Muscle of back (tissue), 11 donors: ENCODE results near the gene MAGOH. TPM values are rescaled to one million over a fixed set of nuclear protein-coding genes. Genes with fewer than 3 reads are reported as not detected.
"Not testable (repeated sequence)": the region's sequence is repeated elsewhere in the genome, so short reads cannot be mapped to it uniquely, and the experiment has no call there.

ENCODE experiments used
- DNase-seq, 3 donors: peaks; one replicate each; pipeline versions ENCODE4 v3.0.0 to v3.0.0-alpha.2; 2013
- polyA plus RNA-seq, 10 donors: library from polyadenylated mRNA; unstranded; fragments of 120-200 nt; gene quantifications; one replicate each; pipeline ENCODE4 v1.2.1, GENCODE V29; 2013; ENCODE audit not compliant: insufficient read length in 10 of 10

Gene MAGOH
- polyA plus RNA-seq, 10 donors: 40.0 to 64.8 (median 45.0) TPM

DNA sequence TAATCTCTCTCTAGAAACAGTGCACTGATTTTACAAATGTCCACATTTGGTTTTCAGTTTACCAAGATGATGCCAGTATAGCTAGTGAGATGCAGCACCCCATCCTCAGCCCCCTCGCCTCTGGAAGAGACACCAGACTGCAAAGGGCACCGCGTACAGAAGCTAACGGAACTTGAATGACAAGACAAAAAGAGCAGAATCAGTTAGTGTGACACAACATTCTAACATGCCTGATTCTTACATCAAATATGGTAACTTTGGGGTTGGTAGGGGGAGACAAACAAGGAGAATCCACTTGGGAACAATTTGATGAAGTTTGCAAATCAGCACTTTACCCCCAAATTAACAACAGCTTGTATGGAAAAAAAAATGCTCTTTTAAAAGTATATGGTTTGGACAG lies 4.1 kb upstream of the MAGOH start:
- DNase-seq: no peak

DNA sequence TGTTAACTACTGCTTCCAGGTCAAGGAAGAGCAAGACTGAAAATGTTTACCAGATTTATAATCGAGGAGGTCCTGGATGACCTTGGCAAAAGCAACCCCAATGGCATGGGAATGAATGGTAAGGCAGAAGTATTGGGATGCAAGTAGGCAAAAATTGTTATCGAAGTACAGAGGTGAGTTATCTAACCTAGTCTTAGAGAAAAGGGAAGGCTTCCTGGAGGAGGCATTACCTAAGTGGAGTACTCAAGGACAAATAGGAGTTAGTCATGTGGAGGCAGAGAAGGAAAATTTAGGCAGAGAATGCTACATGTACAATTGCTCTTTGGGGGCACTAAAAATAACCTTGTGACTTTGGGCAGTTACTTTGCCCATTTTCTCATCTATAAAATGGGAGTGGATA lies 3.5 kb upstream of the MAGOH start:
- DNase-seq: no peak

DNA sequence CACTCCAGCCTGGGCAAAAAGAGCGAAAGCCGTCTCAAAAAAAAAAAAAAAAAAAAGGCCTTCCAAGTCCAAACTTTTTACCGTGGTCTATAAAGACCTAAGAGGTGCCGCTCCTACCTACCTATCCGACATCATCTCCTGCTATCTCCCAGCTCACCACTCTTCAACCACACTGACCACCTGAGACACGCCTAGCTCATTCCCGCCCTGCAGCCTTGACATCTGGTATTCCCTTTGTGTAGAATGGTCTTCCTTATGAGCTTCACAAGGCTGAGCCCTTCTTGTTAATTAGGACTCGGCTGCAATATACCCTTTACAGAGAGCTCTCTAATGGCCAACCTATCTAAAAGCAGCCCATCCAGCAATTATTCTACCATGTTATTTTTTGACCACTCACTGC lies 680 bp downstream of the MAGOH start:
- no peak for DNase-seq

DNA sequence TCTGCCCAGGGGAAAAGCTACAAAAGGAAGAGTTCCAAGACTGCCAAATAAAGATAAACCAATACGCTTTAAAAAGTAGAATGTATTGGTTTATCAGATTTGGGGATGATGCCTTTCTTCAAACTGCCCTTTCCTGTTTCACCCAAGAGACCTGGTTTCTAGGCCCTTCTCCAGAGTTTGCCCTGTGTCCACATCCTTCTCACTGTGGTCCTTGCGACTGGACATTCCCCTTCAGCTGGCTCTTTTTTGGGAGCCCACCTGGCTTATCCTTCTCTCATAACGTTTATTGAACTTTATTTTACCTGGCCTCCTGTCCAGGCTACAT lies 17.4 kb downstream of the MAGOH start:
- no peak for DNase-seq

DNA sequence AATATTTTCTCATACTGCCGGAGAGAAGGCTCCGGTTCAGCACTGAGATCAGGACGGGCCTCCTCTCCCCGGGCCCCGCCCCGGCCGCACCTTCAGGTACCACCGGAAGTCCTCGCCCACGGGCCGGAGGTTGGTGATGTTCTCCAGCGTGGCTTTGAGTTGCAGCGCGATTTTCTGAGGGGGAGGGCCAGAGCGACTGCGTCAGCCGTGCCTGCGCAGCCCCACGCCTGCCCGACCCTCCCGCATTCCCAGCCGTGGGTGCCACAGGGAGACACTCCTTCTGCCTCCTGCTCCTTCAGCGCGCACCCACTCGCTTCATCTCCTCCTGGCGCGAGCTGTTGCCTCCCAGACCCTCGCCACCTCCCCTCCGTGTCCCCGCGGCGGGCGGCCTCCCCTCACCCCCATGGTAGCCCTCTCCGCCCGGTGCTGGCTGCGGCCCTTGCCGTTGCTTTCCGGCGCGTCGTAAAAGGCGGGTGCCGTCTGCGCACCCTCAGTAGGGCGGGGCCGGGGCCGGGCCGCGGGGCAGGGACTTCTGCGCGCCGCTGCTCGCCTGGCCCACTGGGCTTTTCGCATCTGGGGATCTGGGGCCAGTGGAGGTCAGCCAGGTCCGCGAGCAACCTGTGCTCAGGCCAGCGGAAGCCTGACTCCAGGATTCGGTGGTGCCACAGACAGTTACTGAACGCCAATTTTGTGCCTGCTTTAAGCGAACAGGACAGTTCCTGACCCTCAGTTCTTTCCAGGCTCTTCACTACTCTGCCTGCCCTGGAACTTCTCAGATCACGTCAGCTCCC lies 18.0 kb downstream of the MAGOH start, which contains the start of gene CZIB:
TSS of gene CZIB (minus strand) at position 464 of the 791 bp plus-strand sequence. CDS start at position 405, 59 bp downstream.
- DNase-seq: peak; percentile 89 to 99 (median 94)

DNA sequence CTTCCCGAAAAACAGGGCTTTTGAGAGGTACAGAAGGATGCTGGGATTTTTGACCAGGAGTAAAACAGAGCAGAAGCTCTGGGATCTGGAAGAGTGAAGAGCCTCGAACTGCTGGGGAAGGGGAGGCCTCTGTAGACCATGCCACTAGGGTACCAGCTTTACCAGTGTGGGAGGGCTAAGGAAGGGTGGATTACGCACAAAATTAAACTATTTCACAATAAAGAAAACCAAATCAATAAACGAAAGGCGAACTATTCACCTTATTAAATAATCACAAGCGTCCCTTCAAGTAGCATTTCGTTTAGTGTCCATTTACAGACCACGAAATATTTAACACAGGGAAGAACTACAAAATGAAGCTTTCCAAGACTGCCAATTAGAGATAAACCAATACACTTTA lies 18.6 kb downstream of the MAGOH start:
- DNase-seq: no peak

DNA sequence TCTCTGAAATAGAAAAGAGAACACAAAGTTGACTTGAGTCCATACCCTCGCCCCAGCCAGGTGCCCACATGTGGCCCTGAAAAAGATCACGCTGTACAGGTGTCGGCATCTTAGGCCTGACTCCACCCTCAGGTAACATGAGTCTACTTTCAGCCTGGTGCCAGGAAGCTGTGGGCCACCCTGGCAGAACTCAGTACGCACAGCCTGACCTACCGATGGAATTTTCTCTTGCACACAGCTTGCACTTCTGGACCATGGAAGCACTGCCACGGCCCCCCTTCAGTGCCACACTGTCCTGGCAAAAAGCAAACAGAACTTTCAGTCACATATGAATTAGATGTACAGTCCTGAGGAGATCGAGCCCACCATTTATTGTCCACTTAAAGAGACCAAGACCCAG lies 20.1 kb downstream of the MAGOH start:
- no peak for DNase-seq

DNA sequence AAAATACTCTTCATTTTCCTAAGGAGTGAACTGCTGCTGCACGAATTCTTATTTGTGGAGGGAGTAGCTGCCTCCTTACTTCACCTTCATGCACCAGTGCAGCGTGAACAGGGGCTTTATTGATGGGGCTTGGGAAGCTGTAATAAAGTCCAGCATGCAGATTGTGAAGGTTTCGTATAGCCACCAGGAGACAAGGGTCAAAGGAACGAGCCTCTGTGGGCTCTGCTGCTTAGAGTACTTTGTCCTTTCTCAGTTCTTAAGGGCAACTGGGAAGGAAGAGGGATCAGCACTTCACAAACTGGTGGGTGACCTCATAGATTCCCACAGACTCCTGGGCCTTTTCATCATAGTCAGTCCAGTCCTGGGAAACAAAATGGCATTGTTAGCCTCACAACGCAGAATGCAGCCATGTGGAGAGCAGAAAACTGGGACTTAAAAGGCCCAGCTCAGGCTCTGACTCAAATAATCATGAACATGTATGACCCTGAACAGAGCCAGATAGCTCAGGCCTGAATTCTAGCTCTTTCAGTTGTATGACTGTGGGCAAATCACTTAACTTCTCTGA lies 23.9 kb downstream of the MAGOH start:
- no peak for DNase-seq

DNA sequence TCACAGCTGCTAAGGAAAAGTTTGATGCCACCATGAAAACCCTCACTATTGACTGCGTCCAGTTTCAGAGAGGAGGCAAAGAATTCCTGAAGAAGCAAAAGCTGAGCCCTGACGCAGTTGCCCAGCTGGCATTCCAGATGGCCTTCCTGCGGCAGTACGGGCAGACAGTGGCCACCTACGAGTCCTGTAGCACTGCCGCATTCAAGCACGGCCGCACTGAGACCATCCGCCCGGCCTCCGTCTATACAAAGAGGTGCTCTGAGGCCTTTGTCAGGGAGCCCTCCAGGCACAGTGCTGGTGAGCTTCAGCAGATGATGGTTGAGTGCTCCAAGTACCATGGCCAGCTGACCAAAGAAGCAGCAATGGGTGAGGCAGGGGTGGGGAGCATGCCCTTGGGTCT lies 27.4 kb downstream of the MAGOH start:
- no peak for DNase-seq

DNA sequence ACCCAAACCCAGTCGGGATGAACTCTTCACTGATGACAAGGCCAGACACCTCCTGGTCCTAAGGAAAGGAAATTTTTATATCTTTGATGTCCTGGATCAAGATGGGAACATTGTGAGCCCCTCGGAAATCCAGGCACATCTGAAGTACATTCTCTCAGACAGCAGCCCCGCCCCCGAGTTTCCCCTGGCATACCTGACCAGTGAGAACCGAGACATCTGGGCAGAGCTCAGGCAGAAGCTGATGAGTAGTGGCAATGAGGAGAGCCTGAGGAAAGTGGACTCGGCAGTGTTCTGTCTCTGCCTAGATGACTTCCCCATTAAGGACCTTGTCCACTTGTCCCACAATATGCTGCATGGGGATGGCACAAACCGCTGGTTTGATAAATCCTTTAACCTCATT lies 28.0 kb downstream of the MAGOH start:
- DNase-seq: no peak

DNA sequence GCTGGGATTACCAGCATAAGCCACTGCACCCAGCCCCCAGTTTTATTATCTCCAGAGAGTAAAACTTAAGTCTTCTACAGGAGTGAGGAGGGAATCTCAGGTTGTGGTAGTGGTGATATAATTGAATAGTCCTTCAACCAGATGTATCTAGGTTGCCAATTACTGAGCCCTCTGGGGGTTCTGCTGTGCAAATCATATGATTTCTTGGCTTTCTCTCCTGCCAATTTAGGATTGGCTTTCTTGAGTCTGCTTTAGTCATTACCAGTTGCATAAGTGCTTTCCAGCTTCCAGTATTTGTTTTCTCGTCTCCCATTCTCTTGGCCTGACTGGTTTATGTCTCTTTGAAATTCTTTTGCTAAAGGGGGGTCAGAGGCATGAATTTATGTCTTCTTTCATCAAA lies 30.6 kb downstream of the MAGOH start:
- no peak for DNase-seq

DNA sequence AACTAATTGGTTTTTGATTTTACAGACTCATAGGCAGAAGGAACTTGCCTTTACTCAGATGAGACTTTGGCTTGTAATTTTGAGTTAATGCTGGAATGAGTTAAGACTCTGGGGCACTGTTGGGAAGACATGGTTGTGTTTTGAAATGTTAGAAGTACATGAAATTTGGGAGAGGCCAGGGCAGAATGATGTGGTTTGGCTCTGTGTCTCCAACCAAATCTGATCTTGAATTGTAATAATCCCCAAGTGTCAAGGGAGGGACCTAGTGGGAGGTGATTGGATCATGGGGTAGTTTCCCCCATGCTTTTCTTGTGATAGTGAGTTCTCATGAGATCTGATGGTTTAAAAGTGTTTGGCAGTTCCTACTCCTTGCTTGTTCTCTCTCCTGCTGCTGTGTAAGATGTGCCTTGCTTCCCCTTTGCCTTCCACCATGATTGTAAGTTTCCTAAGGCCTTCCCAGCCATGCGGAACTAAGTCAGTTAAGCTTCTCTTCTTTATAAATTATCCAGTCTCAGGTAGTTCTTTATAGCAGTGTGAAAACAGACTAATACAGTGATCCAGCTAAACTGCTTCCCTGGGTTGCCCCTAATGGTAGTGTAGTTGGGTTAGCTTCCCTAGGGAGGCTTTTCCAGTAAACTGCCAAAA lies 31.5 kb downstream of the MAGOH start:
- DNase-seq: no peak

DNA sequence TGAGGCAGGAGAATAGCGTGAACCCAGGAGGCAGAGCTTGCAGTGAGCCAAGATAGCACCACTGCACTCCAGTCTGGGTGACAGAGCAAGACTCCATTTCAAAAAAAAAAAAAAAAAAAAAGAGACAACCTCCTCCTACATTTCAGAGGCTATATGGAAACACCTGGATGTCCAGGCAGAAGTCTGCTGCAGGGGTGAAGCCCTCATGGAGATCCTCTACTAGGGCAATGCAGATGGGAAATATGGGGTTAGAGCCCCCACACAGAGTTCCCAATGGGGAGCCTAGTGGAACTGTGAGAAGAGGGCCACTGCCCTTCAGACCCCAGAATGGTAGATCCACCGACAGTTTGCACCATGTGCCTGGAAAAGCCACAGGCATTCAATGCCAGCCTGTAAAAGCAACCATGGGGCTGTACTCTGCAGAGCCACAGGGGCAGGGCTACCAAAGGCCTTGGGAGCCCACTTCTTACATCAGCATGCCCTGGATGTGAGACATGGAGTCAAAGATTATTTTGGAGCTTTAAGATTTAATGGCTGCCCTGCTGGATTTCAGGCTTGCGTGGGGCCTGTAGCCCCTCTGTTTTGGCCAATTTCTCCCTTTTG lies 32.1 kb downstream of the MAGOH start:
- DNase-seq: not testable (repeated sequence)

DNA sequence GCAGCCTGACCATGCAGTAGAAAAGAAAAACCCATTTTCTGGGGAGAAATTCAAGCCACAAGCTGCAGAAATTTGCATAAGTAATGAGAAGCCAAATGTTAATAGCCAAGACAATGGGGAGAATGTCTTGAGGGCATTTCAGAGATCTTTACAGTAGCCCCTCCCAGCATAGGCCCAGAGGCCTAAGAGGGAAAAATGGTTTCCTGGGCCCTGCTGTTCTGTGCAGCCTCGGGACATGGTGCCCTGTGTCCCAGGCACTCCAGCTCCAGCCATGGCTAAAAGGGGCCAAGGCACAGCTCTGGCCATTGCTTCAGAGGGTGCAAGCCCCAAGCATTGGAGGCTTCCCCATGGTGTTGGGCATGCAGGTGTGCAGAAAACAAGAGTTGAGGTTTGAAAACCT lies 32.8 kb downstream of the MAGOH start:
- DNase-seq: not testable (repeated sequence)

DNA sequence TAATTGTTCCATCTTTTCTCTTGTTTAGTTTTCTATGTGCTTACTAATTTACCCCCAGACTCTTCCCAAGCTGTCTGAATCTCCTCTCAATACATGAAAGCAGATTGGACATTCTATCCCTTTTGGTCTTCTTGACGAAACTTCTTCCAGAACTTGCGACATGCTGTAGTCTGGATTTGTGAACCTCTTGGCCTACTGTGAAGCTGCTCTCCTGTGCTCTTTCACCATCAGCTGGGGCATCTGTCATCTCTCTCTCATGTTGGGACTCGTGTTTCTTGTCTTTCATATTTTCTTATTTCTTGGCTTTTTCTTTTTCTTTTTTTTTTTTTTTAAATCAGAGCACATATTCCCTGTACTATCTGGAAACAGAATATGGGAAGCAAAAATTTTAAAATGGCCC lies 34.9 kb downstream of the MAGOH start:
- DNase-seq: no peak

DNA sequence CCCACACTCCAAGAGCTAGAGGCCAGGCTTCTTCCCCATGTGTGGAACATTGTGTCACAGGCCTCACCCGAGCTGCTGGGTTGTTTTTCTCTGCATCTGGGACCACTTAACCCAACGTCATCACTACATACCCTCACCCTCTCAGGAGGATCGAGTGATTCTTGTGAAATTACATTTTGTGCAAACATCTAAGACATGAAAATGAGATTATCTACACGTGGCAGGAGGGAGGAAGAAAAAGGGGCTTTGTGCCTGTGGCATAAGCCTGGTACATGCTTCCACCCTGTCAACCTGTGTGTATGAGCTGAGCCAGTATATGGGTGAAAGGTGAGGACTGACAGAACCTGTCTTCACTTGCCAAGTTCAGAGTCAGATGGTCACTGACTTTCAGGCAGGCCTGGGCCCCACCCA lies 40.1 kb downstream of the MAGOH start:
- peak in 1 of 3 donors; percentile 26 for DNase-seq

DNA sequence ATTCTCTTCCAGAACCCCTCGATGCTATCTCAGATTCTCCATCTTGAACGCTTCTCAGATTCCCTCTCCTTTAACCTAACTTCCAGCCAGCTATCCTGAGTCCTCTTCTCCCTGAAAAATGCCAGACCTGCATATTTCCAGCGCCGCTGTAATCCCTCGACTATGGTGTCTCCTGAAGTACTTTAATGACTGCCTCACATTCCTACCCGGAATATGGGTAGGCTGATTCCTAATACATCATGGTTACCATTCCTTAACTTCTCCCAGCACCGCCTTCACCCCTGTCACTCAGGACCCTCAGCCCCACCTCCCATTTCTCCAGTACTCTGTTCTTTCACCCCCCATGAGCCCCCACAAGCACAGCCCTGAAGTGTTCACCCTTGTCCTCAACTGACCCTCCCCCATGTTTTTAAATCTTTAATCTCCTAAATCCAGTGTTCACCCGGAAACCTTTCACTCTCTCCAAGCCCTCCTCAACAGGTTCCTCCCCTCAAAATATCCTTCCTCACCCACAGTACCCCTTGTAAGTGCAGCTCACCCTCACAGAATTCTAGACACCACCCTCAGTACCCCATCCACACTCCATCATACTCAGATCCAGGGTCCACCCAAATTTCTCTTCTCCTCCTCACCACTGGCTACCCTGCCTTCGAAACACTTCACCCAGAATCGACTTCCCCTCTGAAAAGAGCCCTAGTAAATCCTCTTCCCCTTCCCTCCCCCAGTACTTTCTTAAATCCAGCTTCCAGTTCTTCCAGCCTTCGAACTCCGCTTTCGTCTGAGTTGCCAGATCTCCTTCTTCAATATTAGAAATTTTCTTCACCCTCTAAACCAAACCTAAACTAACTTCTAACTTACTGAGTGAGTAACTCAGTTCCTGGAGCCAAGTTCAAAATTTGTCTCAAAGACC lies 40.8 kb downstream of the MAGOH start:
- DNase-seq: peak in 1 of 3 donors; percentile 69

DNA sequence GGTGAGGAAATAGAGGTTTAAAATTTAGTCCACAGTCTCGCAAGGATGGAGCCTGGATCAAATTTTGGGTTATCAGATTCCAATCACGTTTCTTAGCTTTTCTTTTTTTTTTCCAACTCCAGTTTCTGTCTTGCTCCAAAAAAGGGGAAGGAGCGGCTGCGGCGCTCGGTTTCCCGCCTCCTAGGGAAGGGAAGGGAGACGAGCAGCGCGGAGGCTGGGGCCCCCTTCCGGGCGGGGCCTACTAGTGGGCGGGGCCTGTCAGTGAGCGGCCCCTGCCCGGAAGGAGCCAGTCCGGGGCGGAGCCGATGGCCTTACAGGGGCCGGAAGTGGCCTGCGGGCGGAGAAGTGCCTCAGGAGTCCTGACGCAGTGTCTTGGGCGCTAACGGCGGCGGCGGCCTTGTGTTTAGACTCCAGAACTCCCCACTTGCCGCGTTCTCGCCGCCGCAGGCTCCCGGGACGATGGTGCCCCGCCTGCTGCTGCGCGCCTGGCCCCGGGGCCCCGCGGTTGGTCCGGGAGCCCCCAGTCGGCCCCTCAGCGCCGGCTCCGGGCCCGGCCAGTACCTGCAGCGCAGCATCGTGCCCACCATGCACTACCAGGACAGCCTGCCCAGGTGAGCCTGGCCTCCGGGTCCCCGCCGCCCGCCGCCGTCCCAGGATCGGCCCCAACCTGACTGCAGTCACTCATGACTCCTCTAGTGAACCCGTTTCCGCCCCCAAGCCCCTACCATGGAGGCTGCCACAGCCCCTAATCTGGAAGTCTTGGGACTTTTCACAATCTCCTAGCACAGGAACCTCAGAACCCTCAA lies 41.6 kb downstream of the MAGOH start, which contains the start of gene CPT2:
TSS of gene CPT2 (plus strand) at position 340 of the 806 bp plus-strand sequence. CDS start at position 460, 120 bp downstream.
- DNase-seq: peak; percentile 94 to 97 (median 94)

DNA sequence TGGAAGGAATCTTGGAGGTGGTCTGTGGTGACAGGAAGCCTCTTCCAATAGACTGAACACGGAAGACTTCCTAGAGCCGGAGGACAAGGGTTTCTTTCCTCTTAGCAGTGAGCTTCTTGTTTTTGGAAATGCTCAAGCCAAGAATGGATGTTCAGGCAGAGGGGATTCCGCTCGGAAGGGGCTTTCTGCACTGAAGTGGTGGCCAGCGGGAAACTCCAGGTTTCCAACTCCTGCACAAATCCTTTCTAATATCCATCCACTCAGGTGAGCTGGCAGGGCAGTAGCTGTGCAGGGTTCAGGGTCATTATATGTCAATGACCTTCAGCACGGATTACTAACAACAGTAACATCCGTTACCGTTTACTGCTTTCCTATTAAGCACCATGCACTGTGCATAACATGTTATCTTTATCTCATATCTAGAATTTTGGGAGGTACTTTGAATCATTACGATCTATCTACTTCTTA lies 42.3 kb downstream of the MAGOH start:
- DNase-seq: no peak

DNA sequence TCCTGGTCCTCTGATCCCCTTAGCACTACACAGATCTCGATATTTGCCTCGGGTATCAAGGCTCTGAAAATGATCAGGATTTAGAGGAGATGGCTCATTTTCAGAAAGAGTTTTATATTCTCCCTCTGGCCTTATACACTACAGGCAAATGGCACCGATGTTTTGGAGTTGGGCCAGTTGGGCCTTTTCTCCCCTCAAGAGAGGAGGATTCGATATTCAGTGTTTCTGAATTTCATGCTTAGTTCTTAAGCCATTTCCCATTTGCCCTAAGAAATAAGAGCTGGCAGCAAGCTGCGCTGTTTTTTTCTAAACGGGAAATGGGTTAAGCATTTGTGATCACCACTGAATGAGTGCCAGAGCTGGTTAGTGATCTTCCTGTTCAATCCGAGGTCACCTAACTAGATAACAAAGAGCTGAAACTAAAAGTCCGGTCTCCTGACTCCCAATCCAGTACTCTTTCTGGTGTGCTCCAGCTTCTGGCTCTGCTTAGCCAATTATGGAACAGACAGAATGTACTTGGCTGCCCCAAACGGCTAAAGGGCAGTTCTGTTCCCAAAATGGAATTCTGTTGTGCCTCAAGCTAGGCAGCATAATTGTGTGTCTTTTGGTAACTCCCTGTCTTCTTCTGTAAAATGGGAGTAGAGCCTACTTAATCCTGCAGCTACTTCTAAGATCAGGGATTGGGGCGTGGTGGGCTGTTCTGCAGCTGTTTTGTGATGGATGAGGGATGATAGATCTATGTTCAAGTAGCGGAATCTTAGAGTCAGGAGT lies 42.9 kb downstream of the MAGOH start:
- no peak for DNase-seq
